ENCODE results near the gene RBBP7.

RBBP7 gene

DNA sequence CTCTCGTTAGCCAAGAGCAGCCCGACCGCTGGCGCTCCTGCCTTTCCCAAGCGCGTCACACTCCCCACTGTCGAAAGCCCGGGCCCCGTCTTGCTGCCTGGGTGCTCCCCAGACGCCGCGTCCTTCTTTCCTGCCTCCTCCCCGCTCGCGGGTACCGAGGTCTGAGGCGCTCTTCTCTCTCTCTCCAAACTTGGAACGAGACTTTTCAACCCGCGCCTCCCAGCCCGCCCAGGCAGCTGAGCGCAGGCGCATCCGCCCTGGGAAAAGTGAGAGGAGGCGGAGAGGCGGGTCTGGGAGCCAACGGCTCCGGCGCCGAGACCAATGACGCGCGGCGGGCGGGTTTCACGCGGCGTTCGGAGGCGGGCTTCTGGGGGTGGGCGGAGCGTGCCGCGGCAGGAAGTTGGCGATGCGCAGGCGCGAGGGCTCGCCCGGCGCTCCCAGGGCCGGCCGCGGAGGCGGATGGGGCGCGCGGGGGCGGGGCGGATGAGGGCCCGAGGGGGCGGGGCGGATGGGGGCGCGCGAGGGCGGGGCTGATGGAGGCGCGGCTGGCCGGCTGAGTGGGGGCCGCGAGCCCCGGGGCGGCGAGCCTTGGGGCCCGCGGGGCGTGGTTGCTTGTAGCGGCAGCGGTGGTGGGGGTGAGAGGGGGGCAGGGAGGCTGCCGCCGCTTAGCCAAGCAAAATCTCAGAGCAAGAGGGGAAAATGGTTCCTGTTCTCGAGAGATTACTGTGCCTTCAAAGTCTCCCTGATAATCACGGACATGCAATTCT lies at the start of gene RBBP7:
TSS of gene RBBP7 (minus strand) at position 268 of the 767 bp plus-strand sequence. CDS start 309 bp downstream, outside the sequence.
- no peak for TF ChIP-seq ZNF274 (IDR thresholded peaks at IDR 0.05; ENCODE audit: low read depth, low read length)
- peak within 1 kb of the TSS; percentile 93 for H3K4me3 ChIP-seq (ENCODE audit: low read length)

DNA sequence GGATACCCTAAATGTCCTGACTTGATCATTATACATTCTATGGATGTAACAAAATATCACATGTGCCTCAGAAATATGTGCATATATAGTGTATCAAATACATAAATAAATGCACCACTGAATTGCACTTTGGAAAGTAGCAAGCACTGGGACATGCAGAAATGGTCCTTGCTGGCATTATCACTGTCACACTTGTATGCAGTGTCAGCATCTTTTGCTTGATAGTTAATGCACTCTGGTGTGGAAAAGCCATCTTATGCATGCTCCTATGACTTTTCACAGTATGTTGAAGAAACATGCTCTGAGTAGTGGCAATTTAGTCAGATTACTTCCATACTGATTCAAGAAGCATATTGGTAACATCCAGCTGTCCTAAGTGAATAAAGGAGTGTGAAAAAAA lies 48.8 kb upstream of the RBBP7 start:
- no peak for TF ChIP-seq ZNF274 (IDR thresholded peaks at IDR 0.05; ENCODE audit: low read depth, low read length)
- H3K4me3 ChIP-seq (ENCODE audit: low read length), result no peak overlapping the region

DNA sequence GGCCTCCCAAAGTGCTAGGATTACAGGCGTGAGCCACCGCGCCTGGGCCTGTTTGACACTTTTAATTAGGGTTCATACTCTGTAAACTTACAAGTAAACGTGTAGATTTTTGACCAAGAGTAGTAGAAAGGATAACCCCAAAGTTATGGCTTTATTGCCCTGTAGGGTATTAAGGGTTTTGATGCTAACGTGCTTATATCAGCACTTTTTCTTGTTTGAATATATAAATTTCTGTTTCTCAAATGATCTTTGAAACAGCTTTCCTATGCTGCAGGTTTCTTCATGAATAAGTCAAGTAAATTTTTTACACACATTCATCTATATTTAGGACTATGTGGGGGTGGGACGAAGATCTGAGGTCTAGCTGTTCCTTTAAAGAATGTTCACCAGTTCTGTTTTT lies 47.0 kb upstream of the RBBP7 start:
- H3K4me3 ChIP-seq (ENCODE audit: low read length), result no peak overlapping the region
- no peak for TF ChIP-seq ZNF274 (IDR thresholded peaks at IDR 0.05; ENCODE audit: low read depth, low read length)

DNA sequence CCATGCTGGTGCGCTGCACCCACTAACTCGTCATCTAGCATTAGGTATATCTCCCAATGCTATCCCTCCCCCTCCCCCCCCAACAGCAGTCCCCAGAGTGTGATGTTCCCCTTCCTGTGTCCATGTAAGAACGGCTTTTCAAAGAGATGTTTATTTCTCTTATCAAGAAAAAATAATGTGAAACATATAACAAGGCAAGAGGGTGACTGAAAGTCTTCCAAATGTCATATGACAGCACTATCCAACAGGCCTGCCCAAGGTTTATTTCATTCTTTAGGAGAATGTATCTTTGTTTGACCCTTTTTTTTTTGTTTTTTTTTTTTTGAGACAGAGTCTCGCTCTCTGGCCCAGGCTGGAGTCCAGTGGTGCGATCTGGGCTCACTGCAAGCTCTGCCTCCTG lies 46.4 kb upstream of the RBBP7 start:
- TF ChIP-seq ZNF274 (IDR thresholded peaks at IDR 0.05; ENCODE audit: low read depth, low read length), result no peak
- no peak overlapping the region for H3K4me3 ChIP-seq (ENCODE audit: low read length)

DNA sequence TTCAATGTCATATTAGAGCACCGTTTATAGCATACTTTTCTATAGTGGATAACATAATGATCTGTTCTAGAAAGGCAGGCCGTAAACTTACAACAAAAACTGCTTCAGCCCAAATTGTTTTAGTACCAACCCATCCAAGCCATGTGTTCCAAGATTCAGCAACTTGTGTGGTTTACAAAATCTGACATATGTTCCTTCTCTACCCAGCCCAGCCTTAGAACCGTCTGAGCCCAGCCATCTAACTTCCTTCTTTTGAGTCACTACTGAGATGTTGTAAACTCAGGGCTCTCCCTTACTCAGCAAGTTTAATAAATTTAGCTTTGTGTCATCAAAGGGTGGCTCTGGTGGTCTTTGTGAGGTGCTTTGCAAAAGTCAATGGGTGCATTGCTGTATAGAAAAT lies 43.9 kb upstream of the RBBP7 start:
- no peak for TF ChIP-seq ZNF274 (IDR thresholded peaks at IDR 0.05; ENCODE audit: low read depth, low read length)
- no peak overlapping the region for H3K4me3 ChIP-seq (ENCODE audit: low read length)

DNA sequence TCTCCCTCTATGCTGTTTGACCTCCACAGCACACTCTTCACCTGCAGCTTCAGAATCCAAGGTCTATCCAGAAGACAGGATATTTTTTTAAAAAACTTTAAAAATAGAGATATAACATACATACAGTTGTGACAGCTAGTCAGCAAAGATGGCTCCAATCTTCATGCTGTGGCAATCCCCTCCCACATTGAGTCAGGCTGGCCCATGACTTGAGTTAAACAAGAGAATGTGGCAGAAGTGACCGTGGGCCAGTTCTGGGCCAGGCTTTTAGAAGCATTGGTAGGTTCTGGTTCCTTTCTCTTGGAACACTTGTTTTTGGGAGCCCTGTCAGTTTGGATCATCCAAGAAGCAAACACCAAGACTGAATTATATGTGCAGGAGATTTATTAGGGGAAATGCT lies 40.2 kb upstream of the RBBP7 start:
- no peak for TF ChIP-seq ZNF274 (IDR thresholded peaks at IDR 0.05; ENCODE audit: low read depth, low read length)

DNA sequence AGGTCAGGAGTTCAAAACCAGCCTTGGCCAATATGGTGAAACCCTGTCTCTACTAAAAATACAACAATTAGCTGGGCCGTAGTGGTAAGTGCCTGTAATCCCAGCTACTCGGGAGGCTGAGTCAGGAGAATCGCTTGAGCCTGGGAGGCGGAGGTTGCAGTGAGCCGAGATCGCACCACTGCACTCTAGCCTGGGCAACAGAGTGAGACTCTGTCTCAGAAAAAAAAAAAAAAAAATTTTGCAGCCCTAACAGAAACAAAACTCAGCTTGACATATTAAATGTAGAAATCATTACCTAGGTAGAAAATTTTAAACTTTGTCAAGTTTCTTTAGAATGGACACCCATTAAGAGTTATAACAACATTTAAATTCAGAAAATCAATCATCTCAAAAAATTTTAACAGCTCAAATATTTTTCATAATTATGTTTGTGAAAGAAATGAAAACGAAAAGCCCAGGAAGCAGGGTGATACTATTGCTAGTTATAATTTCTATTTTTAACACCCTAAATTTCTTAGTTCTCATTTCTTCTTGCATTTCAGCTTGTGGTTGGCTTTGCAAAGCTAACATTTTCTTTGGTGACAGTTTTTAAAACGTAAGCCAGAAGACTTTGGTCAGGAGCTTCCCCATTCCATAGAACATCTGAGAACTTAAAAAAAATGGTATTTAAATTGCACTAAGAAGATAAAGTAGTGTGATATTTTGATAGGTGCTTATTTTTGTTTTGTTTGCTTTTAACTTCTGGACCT lies 33.3 kb upstream of the RBBP7 start:
- no peak for TF ChIP-seq ZNF274 (IDR thresholded peaks at IDR 0.05; ENCODE audit: low read depth, low read length)
- H3K4me3 ChIP-seq (ENCODE audit: low read length), result no peak overlapping the region

More for the DNA sequence above, 40.2 kb upstream of the RBBP7 start:
- H3K4me3 ChIP-seq (ENCODE audit: low read length), result no peak overlapping the region

DNA sequence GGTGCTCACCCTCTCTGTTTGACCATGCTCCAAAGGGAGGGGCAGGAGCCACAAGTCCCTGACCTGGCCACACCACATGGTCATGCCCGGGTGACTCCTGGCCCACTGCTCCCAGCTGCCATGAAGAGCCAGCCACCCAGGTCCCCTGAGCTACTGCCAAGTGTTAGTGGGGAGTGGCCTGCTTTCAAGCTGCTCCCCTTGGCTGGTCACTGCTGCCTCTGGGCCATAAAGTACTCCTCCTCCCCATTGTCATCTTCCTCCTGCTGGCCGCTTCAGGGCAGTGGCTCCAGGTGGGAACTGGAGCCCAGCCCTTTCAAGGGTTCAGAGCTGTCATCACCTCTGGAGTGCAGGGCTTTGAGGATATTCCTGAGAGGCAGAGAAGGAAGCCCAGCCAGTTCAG lies 27.3 kb upstream of the RBBP7 start:
- no peak overlapping the region for H3K4me3 ChIP-seq (ENCODE audit: low read length)
- no peak for TF ChIP-seq ZNF274 (IDR thresholded peaks at IDR 0.05; ENCODE audit: low read depth, low read length)

DNA sequence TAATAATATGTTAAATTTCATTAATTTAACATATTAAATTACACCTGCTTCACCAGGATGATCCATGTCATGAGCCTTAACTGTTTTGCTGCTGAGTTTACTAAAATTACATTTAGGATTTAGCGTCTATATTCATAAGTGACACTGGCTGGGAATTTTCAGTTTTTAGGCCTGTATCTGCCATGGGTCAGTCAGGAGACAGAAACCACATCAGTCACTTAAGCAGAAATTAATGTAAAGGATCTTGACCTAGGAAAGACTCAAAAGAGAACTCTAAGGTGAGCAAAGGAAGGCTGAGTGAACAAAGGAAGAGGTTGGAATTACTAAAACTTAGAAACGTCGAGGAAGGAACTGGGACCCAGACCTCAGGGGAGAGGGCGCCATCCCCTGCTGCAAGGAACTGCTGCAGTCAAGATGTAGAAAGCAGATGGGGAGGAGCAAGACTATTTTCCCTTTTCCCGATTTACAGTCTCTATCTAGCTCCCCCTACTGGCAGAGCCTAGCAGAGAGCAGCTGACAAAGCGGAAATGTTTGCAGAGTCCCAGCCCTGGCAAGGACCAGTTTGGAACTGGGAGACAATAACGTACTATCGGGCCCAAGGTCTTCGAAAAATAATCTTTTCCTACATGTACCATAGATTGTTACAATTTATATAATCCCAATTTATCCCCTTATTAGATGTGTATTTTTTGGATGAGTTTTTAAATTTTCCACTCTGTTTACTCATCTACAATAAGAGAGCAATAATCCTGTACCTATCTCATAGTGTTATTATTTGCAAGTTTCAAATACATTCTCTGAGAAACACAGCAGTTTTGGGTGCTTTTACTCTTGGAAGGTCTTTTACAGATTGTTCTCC lies 22.6 kb upstream of the RBBP7 start:
- no peak overlapping the region for H3K4me3 ChIP-seq (ENCODE audit: low read length)
- no peak for TF ChIP-seq ZNF274 (IDR thresholded peaks at IDR 0.05; ENCODE audit: low read depth, low read length)

DNA sequence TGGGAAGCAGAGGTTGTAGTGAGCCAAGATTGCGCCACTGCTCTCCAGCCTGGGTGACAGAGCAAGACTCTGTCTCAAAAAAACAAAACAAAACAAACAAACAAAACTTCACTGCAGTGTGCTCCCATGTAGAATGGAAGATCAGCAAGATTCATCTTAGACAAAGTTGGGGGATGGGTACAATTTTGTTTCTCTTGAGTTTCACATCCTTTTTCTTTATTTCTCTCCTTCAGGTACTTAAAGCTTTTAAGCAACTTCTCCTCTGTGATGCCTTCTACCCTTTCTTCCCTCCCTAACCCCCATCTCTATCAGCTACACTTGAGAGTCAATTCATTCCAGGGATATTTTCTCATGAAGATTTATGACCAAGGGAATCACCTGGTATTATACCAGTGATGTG lies 15.5 kb upstream of the RBBP7 start:
- H3K4me3 ChIP-seq (ENCODE audit: low read length), result no peak overlapping the region
- no peak for TF ChIP-seq ZNF274 (IDR thresholded peaks at IDR 0.05; ENCODE audit: low read depth, low read length)

DNA sequence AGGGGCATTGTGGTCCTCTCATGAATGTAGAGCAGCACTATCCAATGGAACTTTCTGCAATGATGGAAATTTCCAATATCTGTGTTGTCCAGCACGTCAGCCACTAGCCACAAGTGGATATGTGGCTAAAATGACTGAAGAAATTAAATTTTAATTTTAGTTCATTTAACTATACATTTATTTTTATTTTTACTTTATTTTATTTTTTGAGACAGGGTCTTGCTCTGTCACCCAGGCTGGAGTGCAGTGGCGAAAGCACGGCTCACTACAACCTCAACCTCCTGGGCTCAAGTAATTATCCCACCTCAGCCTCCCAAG lies 13.3 kb upstream of the RBBP7 start:
- no peak overlapping the region for H3K4me3 ChIP-seq (ENCODE audit: low read length)
- TF ChIP-seq ZNF274 (IDR thresholded peaks at IDR 0.05; ENCODE audit: low read depth, low read length), result no peak

DNA sequence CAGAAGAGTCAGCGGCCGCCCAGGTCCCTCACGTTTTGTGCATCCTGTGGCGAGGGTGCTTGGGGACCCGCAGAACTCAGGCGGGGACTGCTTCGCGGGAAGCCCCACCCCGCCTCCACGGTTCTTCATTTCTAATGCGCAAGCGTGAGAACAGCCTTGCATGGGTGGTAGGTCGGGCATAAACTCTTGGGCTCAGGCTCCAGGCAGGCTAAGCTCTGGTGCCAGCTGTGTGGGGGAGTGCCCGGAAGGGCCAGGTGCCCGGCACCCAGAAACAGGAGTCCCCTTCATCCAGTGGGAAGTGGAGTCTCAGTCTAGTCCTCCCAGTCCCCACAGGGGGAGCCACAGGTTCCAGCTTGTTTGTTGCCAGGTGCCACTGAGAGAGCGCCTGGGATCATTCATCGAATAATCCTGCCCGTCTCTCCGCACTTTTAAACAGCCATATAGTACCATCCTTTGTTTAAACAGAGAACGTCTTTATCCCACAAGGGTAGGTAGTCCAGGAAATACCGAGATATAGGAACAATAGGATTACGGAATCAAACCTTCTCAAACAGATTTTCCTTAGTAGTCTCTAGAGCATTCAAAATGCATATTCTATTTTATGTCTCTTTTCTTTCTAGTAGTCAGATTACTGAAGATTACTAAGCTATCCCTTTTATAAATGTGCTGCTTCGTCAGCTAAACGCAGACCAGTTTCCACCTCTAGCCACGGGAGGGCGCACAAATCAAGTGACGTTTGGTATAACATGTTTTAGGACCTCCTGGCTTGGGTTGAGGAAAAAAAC lies 12.7 kb upstream of the RBBP7 start:
- H3K4me3 ChIP-seq (ENCODE audit: low read length), result peak overlapping the region; percentile 27; the same call in 1 of the 2 replicates
- no peak for TF ChIP-seq ZNF274 (IDR thresholded peaks at IDR 0.05; ENCODE audit: low read depth, low read length)

DNA sequence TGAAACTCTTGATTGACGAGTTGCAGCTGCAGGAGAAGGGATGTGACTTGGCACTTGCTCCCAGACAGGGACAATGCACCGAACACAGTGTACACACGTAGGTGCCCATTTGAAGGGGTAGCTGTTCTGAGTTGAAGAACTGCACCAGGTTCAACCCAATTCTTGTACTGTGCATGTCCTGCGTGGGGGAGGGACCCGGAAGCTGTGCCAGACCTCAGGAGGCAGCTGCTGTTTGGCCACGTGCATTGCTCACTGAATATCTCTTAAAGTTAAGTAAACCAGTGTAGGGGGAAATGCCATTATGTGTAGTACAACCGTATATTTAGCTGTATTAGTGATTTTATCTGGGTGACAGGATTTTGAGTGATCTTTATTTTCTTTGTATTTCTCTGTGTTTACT lies 12.0 kb upstream of the RBBP7 start:
- H3K4me3 ChIP-seq (ENCODE audit: low read length), result peak overlapping the region; percentile 23; the same call in 1 of the 2 replicates

DNA sequence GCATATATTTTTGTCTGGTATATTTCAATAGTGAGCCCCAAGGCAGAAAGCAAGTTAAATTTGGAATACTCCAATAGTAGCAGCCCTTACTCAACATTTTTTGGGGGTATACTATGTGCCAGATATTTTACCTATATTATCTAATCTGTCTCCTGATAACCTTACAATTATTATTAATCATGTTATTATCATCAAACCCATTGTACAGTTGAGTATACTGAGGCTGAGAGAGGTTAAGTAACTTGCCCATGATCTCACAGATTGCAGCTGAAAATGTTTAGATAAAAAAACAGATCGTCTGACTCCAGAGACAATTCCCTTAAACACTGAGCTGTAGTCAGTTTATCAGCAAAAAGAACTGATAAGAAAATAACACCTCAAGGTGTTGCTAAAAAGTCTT lies 6.5 kb upstream of the RBBP7 start:
- no peak for TF ChIP-seq ZNF274 (IDR thresholded peaks at IDR 0.05; ENCODE audit: low read depth, low read length)
- H3K4me3 ChIP-seq (ENCODE audit: low read length), result no peak overlapping the region

More for the DNA sequence above, 12.0 kb upstream of the RBBP7 start:
- TF ChIP-seq ZNF274 (IDR thresholded peaks at IDR 0.05; ENCODE audit: low read depth, low read length), result no peak

Data from GM08714 (cell line).